H9 (cell line): ENCODE results near the gene ARHGAP25. TPM values are rescaled to one million over a fixed set of nuclear protein-coding genes. Genes with fewer than 3 reads are reported as not detected.

Experiments
- DNase-seq: peaks from one replicate; pipeline ENCODE4 v3.0.0-alpha.2; 2017
- H2AFZ ChIP-seq: one replicate; pipeline ENCODE4 v1.6.1; 2013; ENCODE audit warnings: mild to moderate bottlenecking, low read length, control low read depth, moderate library complexity
- H2AK5ac ChIP-seq: 2 replicates; pipeline ENCODE4 v1.6.1; 2013; ENCODE audit warnings: low read length, control low read depth, mixed read lengths; ENCODE audit not compliant: insufficient read length
- H2BK120ac ChIP-seq: one replicate; pipeline ENCODE4 v1.6.1; 2013; ENCODE audit warnings: low read depth, mild to moderate bottlenecking, low read length, control low read depth, inconsistent platforms; ENCODE audit not compliant: poor library complexity, severe bottlenecking
- H2BK12ac ChIP-seq: 2 replicates; pipeline ENCODE4 v1.6.1; 2013; ENCODE audit warnings: low read length, control low read depth, mixed read lengths, low read depth; ENCODE audit not compliant: insufficient read length
- H2BK15ac ChIP-seq: 2 replicates; pipeline ENCODE4 v1.6.1; 2013; ENCODE audit warnings: low read depth, low read length, control low read depth
- H2BK20ac ChIP-seq: one replicate; pipeline ENCODE4 v1.6.1; 2013; ENCODE audit warnings: low read depth, mild to moderate bottlenecking, low read length, control low read depth, inconsistent platforms; ENCODE audit not compliant: poor library complexity, severe bottlenecking
- H2BK5ac ChIP-seq: 2 replicates; pipeline ENCODE4 v1.6.1; 2013; ENCODE audit warnings: low read length, control low read depth, mixed read lengths; ENCODE audit not compliant: insufficient read length
- H3K14ac ChIP-seq: 2 replicates; pipeline ENCODE4 v1.6.1; 2013; ENCODE audit warnings: low read length, control low read depth; ENCODE audit not compliant: insufficient read depth
- H3K18ac ChIP-seq: 2 replicates; pipeline ENCODE4 v1.6.1; 2013; ENCODE audit warnings: low read depth, mild to moderate bottlenecking, mixed read lengths, low read length, control low read depth; ENCODE audit not compliant: insufficient read length
- H3K23ac ChIP-seq: 2 replicates; pipeline ENCODE4 v1.6.1; 2013; ENCODE audit warnings: low read length, control low read depth, mixed read lengths, low read depth; ENCODE audit not compliant: insufficient read length
- H3K23me2 ChIP-seq: 2 replicates; pipeline ENCODE4 v1.6.1; 2013; ENCODE audit warnings: low read depth, mild to moderate bottlenecking, mixed read lengths, low read length, control low read depth; ENCODE audit not compliant: insufficient read length, poor library complexity, severe bottlenecking
- H3K27ac ChIP-seq: 2 replicates; pipeline ENCODE4 v1.5.1; 2013; ENCODE audit warnings: low read length, control low read depth, mixed read lengths, low read depth; ENCODE audit not compliant: insufficient read length
- H3K27me3 ChIP-seq: 2 replicates; pipeline ENCODE4 v1.6.1; 2013; ENCODE audit warnings: low read length, control low read depth, inconsistent platforms; ENCODE audit not compliant: insufficient read depth
- H3K4ac ChIP-seq: 2 replicates; pipeline ENCODE4 v1.6.1; 2013; ENCODE audit warnings: low read depth, mild to moderate bottlenecking, control low read depth, inconsistent platforms, low read length, moderate library complexity
- H3K4me1 ChIP-seq: 2 replicates; pipeline ENCODE4 v1.6.1; 2013; ENCODE audit warnings: low read length, control low read depth, inconsistent platforms; ENCODE audit not compliant: insufficient read depth
- H3K4me2 ChIP-seq: 2 replicates; pipeline ENCODE4 v1.6.1; 2013; ENCODE audit warnings: low read length, control low read depth, mixed read lengths; ENCODE audit not compliant: insufficient read length, insufficient read depth
- H3K56ac ChIP-seq: 2 replicates; pipeline ENCODE4 v1.6.1; 2013; ENCODE audit warnings: low read depth, mild to moderate bottlenecking, mixed read lengths, low read length, control low read depth; ENCODE audit not compliant: insufficient read length
- H3K79me1 ChIP-seq: 2 replicates; pipeline ENCODE4 v1.6.1; 2013; ENCODE audit warnings: low read depth, mild to moderate bottlenecking, moderate library complexity, low read length, control low read depth, inconsistent platforms; ENCODE audit not compliant: insufficient read depth, poor library complexity, severe bottlenecking
- H3K79me2 ChIP-seq: 2 replicates; pipeline ENCODE4 v1.6.1; 2013; ENCODE audit warnings: low read length, control low read depth, inconsistent platforms; ENCODE audit not compliant: insufficient read depth
- H3K9ac ChIP-seq: 2 replicates; pipeline ENCODE4 v1.6.1; 2013; ENCODE audit warnings: low read length, control low read depth, mixed read lengths; ENCODE audit not compliant: insufficient read length; ENCODE audit errors: extremely low read depth
- H3K9me3 ChIP-seq: one replicate; pipeline ENCODE4 v1.6.1; 2013; ENCODE audit warnings: low read depth, low read length, inconsistent platforms; ENCODE audit not compliant: control insufficient read depth
- H3T11ph ChIP-seq: one replicate; pipeline ENCODE4 v1.6.1; 2013; ENCODE audit warnings: mild to moderate bottlenecking, low read length, control low read depth, inconsistent platforms
- H4K20me1 ChIP-seq: one replicate; pipeline ENCODE4 v1.6.1; 2013; ENCODE audit not compliant: control insufficient read depth, insufficient read length, insufficient read depth
- H4K5ac ChIP-seq: 2 replicates; pipeline ENCODE4 v1.6.1; 2013; ENCODE audit warnings: low read depth, mild to moderate bottlenecking, mixed read lengths, low read length, control low read depth; ENCODE audit not compliant: insufficient read length
- H4K8ac ChIP-seq: replicated peaks from 2 replicates; pipeline ENCODE4 v1.6.1; 2013; ENCODE audit warnings: low read length, control low read depth, mixed read lengths, low read depth; ENCODE audit not compliant: insufficient read length
- H4K91ac ChIP-seq: 2 replicates; pipeline ENCODE4 v1.6.1; 2013; ENCODE audit warnings: low read depth, mild to moderate bottlenecking, moderate library complexity, mixed read lengths, low read length, control low read depth; ENCODE audit not compliant: insufficient read length
- H3K27ac Mint-ChIP-seq, 3 experiments: 2 replicates in 2 of 3; 3 replicates in 1 of 3; pipeline ENCODE4 v1.8.0; 2020 to 2021; ENCODE audit warnings: mixed read lengths in 3 of 3, mild to moderate bottlenecking in 1 of 3, moderate library complexity in 1 of 3
- H3K27me3 Mint-ChIP-seq: 2 replicates; pipeline ENCODE4 v1.8.0; 2021; ENCODE audit warnings: low read depth, mild to moderate bottlenecking, moderate library complexity, mixed read lengths
- H3K36me3 Mint-ChIP-seq, 3 experiments: 2 replicates in 2 of 3; 3 replicates in 1 of 3; pipeline ENCODE4 v1.8.0; 2020 to 2021; ENCODE audit warnings: low read depth in 3 of 3, mixed read lengths in 3 of 3; ENCODE audit not compliant: insufficient read depth in 1 of 3
- H3K4me1 Mint-ChIP-seq, 2 experiments: 2 replicates each; pipeline ENCODE4 v1.8.0; 2020; ENCODE audit warnings: mixed read lengths in 2 of 2
- H3K4me3 Mint-ChIP-seq, 2 experiments: 2 replicates in 1 of 2; 3 replicates in 1 of 2; pipeline ENCODE4 v1.8.0; 2020 to 2021; ENCODE audit warnings: mild to moderate bottlenecking in 2 of 2, mixed read lengths in 2 of 2, moderate library complexity in 1 of 2
- H3K9me3 Mint-ChIP-seq, 2 experiments: 2 replicates in 1 of 2; 3 replicates in 1 of 2; pipeline ENCODE4 v1.8.0; 2020; ENCODE audit warnings: mild to moderate bottlenecking in 2 of 2, mixed read lengths in 2 of 2, moderate library complexity in 1 of 2
- WGBS: extraction: QIAGEN DNeasy Blood & Tissue Kit; methylation state at CpG from one replicate; pipeline ENCODE4 v1.1.7; 2013; ENCODE audit warnings: missing lambda C conversion rate, low lambda C conversion rate, mixed read lengths; ENCODE audit not compliant: insufficient read length; ENCODE audit errors: extremely low coverage; 5-methylcytosine and 5-hydroxymethylcytosine counted together
- total RNA-seq: library from RNA; stranded (reverse); gene quantifications from 2 replicates; pipeline ENCODE4 v1.2.1, GENCODE V29; 2021
- TF ChIP-seq, protein P1 (sequence below): fragments of 200-600 bp; sonication (generic); conservative IDR thresholded peaks from 3 replicates; pipeline ENCODE4 v1.8.0; 2021; ENCODE audit warnings: antibody characterized with exemption, mild to moderate bottlenecking

Gene ARHGAP25
- total RNA-seq, 1 experiment from 2014 or later = 1.3 TPM

- H4K20me1 ChIP-seq = no peaks in the 10 kb centered on the region
- no peak overlapping the region for H3T11ph ChIP-seq
- H3K4me2 ChIP-seq = no peak overlapping the region
- H4K8ac ChIP-seq = no peak overlapping the region
- TF ChIP-seq, protein P1, sequence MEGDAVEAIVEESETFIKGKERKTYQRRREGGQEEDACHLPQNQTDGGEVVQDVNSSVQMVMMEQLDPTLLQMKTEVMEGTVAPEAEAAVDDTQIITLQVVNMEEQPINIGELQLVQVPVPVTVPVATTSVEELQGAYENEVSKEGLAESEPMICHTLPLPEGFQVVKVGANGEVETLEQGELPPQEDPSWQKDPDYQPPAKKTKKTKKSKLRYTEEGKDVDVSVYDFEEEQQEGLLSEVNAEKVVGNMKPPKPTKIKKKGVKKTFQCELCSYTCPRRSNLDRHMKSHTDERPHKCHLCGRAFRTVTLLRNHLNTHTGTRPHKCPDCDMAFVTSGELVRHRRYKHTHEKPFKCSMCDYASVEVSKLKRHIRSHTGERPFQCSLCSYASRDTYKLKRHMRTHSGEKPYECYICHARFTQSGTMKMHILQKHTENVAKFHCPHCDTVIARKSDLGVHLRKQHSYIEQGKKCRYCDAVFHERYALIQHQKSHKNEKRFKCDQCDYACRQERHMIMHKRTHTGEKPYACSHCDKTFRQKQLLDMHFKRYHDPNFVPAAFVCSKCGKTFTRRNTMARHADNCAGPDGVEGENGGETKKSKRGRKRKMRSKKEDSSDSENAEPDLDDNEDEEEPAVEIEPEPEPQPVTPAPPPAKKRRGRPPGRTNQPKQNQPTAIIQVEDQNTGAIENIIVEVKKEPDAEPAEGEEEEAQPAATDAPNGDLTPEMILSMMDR = no peak
- no peak overlapping the region for H3K9ac ChIP-seq
- H2BK120ac ChIP-seq = no peak overlapping the region
- H4K5ac ChIP-seq = no peak overlapping the region
- no peak for DNase-seq
- no peaks in the 10 kb centered on the region for H3K23me2 ChIP-seq
- no peaks in the 10 kb centered on the region for H3K9me3 ChIP-seq
- H3K18ac ChIP-seq = no peak overlapping the region
- no peaks in the 10 kb centered on the region for H3K27me3 ChIP-seq
- no peak overlapping the region for H3K27ac ChIP-seq
- no peaks in the 10 kb centered on the region for H3K79me1 ChIP-seq
- Mint-ChIP-seq H3K9me3 (no peaks in the 10 kb centered on the region; a peak in 1 of 5 replicates), H3K27ac (peak overlapping the region in 2 of 3 experiments; percentile 53 to 74; a peak in 2 of 7 replicates), H3K4me1 (peaks cover 13 to 30% of the 10 kb centered on the region in 2 experiments), H3K4me3 (no peak overlapping the region), H3K27me3 (no peaks in the 10 kb centered on the region; the same call in 1 of the 2 replicates), H3K36me3 (peaks cover 0 to 6% (median 5%) of the 10 kb centered on the region in 3 experiments; a peak in 5 of 7 replicates)
- no peak overlapping the region for H2BK5ac ChIP-seq
- H2BK12ac ChIP-seq = no peak overlapping the region
- no peak overlapping the region for H2AFZ ChIP-seq
- H3K14ac ChIP-seq = no peak overlapping the region
- H3K79me2 ChIP-seq = no peaks in the 10 kb centered on the region
- no peak overlapping the region for H3K4ac ChIP-seq
- no CpG with 5 or more reads among the region's 2 CpGs for WGBS
- H3K23ac ChIP-seq = no peak overlapping the region
- H3K56ac ChIP-seq = no peak overlapping the region
- no peak overlapping the region for H2BK20ac ChIP-seq
- H2BK15ac ChIP-seq = no peak overlapping the region
- H3K4me1 ChIP-seq = peaks cover 3% of the 10 kb centered on the region; the same call in 1 of the 2 replicates
- H2AK5ac ChIP-seq = no peak overlapping the region
- H4K91ac ChIP-seq = no peak overlapping the region
Observed at GRCh38 chr2:68745006-68745405, 10.4 kb downstream of the ARHGAP25 start.
